GM18498 (cell line): ENCODE measurements around the gene TTBK1.

Source experiments
- ATAC-seq: cut with Tn5 transposase; IDR thresholded peaks from one replicate; pipeline ENCODE4 v1.9.1; 2021; ENCODE audit warnings: mild to moderate bottlenecking, moderate library complexity; ENCODE audit not compliant: unreplicated experiment

The TTBK1 gene

DNA sequence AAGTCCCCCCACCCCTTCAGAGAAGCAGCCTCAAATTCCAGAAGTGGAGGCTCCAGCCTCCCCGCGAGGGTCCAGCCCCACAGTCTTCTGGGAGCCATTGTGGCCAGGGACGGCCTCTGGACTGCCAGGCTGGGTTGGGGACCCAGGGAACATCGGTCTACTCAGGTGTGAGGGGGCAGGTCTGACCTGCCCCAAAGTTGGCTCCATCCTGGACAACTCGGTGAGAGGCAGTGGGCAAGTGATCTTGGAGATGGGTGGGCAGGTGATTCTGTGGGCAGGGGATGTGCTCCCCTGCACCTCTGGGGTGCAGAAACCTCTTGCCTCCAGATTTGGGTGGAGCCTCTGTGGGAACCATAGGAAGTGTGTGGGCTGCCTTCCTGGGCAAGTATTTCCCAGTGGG, 42.6 kb downstream of the TTBK1 start:
- ATAC-seq, result no peak

DNA sequence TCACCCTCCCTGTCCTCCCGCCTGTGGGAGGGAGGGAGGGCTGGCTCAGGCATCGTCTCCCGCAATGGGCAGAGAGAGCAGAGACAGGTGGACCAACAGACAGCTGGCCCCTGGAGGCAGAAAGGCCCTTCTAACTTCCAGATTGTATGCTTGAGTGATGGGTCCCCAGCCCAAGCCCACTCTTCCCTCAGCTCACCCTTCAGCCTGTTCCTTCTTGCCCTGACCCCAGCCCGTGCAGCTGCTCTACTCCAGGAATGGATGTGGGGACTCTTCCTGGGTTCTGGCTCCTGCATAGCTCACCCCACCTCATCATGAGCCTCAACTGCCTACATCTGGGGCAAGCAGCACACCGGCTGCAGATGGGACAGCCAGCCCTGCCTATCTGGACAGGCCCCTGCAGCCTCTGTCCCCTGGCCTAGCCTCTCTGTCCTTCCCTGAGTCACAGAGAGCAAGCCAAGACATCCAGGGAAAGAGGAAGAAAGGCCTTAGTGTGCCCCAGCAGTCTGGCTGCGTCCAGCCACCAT, 43.2 kb downstream of the TTBK1 start:
- no peak for ATAC-seq

DNA sequence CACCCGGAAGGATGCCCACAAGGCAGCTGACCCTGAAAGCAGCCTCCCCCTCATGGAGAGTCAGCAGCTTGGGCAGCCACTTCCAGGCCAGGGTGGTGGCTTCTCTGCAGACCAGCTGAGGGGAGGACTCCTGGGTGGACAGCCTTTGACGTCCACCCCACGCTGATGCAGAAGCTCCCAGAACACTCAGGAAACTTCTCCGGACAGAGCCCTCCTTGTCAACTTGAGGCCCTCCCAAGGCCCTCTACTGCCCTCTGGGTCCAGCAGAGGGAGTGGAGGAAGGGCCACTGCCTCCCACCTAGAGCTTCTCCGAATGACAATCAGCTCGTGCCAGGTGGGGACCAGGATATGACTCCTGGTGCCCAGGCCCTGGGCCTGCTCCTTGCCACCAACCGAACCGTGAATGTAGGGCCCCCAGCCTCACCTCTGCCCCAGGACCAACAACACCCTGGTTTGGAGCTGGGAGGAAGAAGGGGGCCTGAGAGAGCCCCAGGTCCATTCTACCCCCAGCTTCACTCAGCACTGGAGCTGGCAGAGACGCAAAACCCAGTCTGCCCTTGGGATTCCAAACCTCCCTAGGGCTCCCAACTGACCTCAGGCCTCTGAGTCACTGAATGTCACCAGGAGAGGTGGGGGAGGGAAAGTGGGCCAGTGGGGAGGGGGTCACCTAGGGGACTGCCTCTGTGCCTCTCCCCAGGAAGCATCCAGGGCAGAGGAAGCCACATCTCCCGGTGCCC, 43.9 kb downstream of the TTBK1 start:
- no peak for ATAC-seq

DNA sequence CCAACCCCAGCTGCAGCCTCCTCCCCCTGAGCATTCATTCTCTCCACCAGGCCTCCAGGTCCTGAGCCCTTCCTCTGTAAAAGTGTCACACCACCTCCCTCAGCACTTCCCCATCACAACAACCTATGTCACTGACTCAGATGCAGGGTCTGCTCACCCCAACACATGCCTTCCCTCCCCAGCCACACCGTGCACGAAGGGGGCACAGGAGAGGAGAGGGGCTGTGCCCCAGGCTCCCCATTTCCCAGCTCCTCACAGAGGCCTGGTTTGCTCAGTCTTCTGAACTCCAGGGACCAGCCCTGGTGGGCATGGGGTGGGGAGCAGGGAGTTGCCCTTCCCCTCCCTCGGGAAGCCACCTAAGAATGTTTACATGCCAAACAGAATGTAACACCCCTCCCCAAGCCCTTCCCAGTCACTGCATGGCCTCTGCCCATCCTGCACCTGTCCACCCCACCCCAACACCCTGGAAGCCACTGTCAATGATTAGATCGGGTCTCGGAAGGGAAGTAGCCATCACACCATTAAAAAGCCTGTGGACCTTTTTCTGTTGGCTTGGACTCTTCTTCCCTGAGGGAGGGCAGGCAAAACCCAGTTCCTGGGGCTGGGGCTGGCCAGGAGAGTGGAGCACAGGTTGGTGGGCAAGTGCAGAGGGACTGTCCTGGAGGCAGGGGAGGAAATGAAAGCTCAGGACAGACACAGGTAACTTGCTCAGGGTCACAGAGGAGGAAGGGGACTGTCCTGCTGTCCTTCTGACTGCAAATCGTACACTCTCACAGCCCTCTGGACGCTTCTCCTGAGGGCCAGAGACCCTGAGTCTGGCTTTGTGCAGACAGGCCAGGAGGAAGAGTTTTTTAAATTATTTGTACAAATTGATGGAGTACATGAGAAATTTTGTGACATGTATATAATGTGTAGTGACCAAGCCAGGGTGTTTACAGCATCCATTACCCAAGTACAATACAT, 44.7 kb downstream of the TTBK1 start:
- ATAC-seq, result no peak

DNA sequence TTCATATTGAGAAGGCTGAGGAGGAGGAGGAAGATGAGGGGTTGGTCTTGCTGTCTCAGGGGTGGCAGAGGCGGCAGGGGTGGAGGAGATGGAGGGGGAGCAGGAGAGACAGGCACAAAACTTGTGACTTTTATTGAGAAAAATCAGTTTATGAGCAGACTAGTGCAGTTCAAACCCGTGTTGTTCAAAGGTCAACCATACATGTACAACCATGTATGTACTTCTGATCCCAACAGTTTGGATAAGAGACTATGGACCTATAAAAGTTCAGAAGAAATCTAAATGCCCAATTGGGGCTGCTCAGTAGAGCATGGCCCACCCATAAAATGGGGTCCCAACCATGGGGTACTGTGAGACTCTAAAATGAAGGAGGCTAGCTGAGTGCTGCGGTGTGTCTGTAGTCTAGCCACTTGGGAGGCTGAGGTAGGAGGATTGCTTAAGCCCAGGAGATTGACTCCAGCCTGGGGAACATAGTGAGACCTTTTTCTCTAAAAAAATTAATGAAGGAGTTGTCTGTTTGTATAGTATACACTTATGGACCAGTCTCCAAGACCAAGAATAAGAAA, 47.1 kb downstream of the TTBK1 start:
- ATAC-seq, result no peak

DNA sequence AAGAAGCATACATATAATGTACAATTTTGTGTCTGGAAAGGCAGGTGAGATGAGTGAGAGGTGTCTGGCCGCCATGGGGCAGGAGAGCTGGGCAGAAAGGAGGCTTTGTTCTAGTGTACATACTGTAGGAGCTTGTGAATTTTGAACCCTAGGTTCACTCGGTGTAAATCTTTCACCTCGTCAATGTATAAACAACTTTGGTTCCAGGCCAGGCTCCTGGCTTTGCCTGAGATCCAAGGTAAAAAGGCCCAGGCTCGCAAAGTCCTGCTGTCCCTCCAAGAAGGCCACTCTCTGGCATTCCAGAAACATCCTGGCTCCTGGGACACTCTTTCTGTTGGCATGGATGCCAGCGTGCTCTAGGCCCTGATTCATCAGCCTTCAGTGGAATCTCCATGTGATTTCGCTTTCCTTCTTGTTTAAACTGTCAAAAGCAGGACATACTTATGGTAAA, 47.6 kb downstream of the TTBK1 start:
- no peak for ATAC-seq

DNA sequence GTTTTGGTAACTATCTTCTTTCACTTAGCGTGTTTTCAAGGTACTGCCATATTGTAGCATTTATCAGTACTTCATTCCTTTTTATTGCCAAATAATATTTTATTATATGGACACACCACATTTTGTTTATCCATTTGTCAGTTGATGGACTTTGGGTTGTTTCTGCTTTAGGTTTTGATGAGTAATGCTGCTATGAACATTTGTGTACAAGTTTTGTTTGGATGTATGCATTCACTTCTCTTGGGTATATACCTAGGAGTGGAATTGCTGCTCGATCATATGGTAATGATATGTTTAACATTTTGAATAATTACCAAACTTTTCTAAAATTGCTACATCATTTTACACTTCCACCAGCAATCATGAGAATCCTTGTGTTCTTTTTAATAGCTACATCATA, 48.4 kb downstream of the TTBK1 start:
- ATAC-seq, result no peak

DNA sequence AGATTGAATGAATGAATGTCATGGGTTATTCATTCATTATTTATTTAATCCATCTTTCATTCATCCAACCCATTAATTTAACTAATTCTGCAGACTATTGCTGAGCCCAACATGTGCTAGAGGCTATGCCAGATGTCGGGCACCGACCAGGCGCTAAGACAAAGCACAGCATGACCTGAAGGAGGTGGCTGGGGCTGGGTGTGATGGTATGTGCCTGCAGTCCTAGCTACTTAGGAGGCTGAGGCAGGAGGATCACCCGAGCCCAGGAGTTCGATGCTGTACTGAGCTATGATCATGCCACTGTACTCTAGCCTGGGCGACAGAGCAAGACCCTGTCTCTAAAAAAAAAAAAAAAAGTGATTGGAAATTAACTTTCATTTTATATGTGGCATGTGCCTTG, 49.1 kb downstream of the TTBK1 start:
- no peak for ATAC-seq

DNA sequence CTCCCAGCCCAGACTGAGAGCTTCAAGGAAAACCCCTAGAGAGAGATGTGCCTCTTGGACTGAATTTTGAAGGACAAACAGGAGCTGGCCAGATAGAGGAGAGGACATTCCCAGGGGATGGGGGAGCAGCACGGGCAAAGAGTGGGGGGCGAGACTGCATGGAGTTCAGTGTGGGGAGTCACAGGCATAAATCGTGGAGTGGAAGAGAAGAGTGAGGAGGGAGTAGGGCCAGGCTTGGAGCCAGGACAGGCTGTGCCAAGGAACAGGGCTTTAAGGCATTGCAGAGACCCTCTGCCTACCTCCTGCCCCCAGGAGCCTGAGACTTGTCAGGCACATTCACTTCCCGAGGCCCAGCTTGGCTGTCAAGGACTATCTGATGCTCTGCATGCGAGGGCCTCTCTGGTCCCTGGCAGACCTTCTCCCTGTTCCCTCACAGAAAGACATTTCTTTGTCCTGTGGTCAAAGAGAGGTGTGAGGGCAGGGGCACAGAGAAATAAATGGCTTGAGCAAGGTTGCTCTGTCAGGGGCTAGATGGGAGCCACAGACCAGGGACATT, 49.6 kb downstream of the TTBK1 start:
- no peak for ATAC-seq

DNA sequence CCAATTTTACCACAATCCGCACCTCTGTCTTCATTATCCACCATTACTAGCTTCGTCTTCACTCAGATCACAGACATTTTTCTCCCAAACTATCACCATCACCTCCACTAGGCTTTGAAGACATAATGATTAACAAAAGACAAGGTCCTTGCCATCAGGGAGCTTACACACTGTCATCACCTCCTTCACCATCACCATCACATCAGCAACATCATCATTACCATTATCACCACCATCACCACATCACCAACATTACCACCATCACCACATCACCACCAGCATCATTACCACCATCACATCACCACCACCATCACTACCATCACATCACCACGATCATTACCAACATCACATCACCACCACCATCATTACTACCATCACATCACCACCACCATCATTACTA, 50.4 kb downstream of the TTBK1 start:
- ATAC-seq, result no peak

DNA sequence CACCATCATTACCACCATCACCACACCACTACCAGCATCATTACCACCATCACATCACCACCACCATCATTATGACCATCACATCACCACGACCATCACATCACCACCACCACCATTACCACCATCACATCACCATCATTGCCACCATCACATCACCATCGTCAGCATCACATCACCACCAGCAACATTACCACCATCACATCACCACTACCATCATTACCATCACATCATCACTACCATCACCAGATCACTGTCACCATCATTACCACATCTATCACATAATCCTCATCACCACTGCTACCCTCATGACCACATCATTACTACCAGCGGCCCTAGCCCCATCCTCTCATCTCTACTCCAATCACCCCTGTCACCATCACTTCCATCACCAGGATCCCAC, 51.3 kb downstream of the TTBK1 start:
- no peak for ATAC-seq

DNA sequence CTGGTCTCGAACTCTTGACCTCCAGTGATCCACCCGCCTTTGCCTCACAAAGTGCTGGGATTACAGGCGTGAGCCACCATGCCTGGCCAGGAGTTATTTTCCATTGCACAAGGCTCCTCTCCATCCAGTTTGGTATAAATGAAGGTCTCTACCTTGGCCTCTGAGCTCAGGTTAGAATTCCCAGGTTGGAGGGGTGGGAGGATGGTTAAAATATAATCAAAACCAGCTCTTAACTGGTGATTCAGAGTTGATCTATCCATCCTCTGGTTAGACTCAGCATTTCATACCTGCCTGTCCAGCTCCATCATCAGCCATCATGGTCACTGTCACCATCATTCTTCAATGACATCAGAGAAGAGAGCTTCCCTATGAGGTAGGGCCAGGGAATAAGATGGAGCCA, 52.2 kb downstream of the TTBK1 start:
- ATAC-seq, result no peak

DNA sequence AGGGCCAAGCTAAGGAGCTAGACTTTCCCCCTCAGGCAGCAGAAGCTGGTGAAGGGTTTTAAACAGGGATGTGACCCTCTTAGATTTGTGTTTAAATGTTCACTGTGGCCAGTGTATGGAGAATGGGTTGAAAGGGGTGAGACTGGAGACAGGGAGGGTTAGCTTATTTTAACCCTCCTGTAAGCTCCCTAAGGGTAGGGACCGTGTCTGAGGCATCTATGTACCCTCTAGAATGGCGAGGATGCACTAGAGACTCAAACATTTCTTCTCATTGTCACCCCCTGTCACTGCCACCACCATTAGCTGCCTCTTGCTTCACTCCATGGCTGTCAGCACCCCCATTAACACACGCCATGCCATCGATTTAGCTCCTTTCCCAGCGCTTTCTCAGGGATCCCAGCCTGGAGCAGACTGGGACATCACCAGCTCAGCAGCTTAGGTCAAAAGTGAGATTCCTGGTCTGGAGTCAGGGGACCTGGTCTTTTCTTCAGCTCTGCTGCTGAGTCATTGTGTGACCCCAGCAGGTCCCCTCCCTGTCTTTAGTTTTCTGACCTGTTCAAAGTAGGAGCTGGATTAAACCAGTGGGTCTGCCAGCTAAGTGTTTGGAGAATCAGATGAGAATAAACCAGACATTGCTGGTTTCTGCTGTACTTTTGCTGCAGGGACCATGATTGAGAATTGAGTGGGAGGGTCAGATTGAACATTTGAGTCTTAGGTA, 53.7 kb downstream of the TTBK1 start:
- no peak for ATAC-seq

DNA sequence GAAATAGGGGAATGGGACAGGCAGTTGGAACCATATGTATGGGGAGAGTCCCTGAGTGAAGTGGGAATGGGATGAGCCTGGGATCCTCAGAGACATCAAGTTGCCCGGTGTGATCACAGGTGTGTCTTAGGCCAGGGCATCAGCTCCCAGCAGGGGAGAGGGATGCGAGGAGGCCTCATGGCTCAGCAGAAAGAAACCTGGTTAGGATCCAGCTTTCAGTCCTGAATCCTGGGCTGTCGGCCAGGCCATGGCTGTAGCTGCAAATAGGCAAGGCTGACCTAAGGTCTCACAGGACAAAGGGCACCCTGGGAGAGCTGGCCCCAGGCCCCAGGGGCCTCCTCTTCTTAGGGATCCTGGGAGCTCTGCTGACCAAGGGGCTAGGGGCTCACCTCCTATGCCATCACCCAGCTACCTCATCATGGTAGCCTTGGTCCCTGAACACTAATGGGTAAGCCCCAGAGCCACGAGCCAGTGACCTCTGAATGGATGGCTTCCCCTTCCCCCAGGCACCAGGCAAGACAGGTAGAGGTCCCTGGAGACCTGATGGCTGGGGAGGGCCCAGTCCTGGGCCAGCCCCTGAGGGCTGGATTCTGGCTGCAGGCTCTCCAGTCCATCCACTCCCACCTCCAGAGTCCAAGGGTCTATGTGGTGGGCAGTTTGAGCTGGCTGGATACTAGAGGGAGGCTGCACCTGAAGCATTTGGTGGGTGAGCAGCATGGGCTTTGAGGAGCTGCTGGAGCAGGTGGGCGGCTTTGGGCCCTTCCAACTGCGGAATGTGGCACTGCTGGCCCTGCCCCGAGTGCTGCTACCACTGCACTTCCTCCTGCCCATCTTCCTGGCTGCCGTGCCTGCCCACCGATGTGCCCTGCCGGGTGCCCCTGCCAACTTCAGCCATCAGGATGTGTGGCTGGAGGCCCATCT, 54.6 kb downstream of the TTBK1 start, which contains the start of gene SLC22A7:
SLC22A7 (plus strand) TSS at position 617 of the 921 bp plus-strand sequence; CDS start at position 716, 99 bp downstream.
- ATAC-seq, result no peak

DNA sequence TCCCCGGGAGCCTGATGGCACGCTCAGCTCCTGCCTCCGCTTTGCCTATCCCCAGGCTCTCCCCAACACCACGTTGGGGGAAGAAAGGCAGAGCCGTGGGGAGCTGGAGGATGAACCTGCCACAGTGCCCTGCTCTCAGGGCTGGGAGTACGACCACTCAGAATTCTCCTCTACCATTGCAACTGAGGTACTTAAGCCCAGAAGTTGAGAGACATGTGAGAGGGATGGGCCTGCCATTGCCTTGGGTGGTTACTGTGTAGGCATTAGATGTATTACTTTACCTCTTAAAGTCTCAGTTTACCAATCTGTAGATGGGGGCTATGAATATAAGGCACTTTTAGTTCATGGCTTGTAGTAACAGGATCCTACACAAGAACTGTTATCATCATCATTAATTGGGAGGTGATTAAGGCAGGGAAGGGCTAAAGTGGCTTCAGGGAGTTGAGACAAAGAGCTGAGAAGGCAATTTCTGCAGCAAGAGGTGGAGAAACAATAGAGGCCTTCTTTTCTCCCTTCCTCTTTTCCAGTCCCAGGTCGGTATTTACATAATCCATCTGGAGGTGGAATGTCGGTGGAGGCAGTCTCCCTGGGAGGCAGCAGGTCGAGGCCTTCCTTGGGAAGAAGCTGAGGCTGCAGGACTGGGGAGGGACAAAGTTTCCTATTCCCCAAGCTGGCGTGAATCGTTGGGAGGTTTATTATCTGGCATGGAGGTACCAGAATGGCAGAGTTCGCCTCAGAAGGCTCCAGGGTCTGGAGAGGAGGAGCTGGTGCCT, 55.5 kb downstream of the TTBK1 start:
- ATAC-seq, result no peak

DNA sequence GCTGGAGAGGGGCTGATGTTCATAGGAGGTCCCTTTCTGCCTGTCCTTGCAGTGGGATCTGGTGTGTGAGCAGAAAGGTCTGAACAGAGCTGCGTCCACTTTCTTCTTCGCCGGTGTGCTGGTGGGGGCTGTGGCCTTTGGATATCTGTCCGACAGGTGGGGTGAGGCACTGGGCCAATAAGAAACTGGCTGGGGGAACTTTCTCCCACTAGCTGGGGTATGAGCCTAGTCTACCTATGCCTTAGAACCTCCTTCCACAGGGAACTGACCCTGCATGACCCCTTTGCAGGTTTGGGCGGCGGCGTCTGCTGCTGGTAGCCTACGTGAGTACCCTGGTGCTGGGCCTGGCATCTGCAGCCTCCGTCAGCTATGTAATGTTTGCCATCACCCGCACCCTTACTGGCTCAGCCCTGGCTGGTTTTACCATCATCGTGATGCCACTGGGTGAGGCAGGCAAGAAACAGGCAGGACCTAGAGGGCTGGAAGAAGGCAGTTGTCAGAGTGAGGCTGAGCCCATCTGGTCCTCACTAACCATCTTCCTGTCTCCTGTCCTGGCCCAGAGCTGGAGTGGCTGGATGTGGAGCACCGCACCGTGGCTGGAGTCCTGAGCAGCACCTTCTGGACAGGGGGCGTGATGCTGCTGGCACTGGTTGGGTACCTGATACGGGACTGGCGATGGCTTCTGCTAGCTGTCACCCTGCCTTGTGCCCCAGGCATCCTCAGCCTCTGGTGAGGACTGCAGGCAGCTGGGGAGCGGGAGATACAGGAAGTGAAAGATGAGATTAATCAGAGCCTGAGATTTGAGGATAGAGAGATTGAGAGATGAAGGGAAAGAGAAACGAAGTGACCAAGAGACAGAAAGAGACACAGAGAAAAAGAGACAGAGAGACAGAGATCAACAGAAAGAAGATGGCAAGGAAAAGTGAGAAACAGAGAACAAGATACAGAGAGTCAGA, 56.3 kb downstream of the TTBK1 start:
- no peak for ATAC-seq

DNA sequence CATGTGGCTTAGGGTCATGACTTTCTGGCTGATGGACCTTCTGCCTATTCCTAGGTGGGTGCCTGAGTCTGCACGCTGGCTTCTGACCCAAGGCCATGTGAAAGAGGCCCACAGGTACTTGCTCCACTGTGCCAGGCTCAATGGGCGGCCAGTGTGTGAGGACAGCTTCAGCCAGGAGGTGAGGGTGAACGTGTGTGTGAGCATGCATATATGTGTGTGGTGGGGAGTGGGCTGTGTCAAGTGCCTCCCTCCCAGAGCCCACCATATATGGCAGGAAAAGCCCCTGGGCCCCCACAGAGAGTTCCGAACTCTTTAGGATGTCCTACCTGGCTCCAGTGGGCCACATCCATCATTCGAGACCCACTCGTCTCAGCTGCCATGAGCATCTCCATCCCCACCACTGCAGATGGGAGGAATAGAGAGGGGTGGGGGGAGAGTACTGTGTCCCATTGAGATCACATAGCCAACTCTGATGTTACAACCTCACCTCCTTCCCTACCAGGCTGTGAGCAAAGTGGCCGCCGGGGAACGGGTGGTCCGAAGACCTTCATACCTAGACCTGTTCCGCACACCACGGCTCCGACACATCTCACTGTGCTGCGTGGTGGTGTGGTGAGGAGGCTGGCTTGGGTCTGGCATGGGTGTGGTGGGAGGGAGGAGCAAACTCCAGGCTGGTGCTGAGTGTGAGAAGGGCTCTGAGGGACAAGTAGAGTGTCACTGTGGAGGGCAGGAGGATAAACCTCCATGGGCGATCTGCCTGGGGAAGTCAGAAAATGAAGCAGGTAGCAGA, 58.0 kb downstream of the TTBK1 start:
- ATAC-seq, result no peak
